Measurements from ENCODE around the gene SIPA1L3. TPM values are rescaled to one million over a fixed set of nuclear protein-coding genes. Genes with fewer than 3 reads are reported as not detected.

Gene SIPA1L3
- total RNA-seq, 6 experiments from 2014 or later: 9.1 to 20.4 (median 14.9) TPM

DNA sequence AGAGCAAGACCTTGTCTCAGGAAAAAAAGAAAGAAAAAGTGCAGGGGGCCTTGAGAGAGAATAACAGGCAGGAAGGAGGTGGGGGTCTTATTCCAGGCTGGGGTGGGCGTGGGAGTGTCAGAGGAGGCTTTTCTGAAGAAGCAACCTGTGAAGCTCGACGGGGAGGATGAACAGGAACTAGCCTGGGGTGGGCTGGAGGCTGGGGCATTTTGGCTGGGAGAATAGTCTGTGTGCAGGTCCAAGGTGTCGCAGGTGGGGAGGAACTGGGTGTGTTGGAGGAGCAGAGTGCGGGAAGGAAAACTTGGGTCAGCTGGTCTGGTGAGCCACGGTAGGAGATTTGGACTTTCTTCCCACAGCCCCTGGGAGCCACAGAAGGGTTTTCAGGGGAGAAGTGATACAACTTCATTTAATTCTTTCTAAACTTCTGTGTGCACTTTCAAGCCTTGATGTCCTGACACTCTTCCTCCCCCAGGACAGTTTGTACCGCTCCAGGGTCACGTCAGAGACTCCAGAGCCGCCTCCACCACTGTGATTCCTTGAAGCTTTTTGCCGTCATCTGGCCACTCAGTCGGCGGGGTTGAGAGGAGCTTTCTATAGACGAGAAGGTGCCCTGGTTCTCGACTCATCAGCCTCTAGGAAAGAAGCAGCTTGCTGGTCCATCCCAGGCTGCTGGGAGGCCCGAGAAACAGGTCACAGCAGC, 138.7 kb downstream of the SIPA1L3 start:
- Histone ChIP-seq H3K36me3 (no peaks in the 10 kb centered on the region), H3K27ac (no peak overlapping the region), H3K4me3 (no peak overlapping the region), H3K27me3 (no peaks in the 10 kb centered on the region), H3K9me3 (no peaks in the 10 kb centered on the region), H3K4me1 (no peaks in the 10 kb centered on the region)
- no peak for TF ChIP-seq CTCF (IDR thresholded peaks at IDR 0.05)
- TF ChIP-seq POLR2A (IDR thresholded peaks at IDR 0.05): no peak
- WGBS (ENCODE audit: insufficient coverage, low coverage, low lambda C conversion rate, missing lambda C conversion rate): 75% methylated on average over 4 of the region's 15 CpGs
- no peak for DNase-seq
- ATAC-seq: no peak
- intact Hi-C loops (cut with DNase I): no loop called here

DNA sequence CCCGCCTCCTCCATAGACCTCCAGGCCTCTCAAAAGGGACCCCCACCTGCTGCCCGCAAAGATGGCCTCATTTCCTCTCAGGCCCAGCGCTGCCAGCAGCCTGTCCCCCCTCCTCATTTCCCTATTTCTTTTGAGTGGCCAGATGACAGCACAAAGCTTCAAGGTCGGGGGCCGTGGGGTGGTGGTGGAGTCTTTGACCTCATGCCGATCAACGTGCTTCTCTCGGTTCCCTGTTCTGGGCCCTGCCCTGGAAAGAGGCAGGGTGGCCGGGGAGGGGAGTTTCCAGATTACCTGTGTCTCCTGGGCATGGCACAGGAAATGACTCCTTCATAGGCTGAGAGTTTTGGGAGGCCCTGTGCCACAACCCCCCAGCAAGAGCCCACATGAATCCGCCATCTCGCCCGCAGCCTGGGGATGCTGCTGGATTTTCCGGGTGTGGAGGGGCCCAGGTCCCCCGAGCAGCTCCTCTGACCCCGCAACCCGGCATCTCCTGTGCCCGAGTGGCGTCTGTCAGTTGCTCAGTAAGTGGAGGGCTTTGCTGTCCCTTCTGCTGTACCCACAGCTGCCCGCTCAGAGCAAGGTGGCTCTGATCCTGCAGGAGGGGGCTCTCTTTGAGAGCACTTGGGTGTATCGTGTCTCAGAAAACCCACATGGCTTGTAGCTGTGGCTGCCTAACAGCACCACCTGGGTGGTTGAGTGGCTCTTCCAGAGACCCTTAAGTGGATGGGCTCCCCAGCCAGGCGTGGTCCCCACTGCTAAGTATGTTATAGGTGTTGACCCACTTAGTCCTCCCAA, 139.4 kb downstream of the SIPA1L3 start:
- DNase-seq: no peak
- no peak for TF ChIP-seq POLR2A (IDR thresholded peaks at IDR 0.05)
- TF ChIP-seq CTCF (IDR thresholded peaks at IDR 0.05): no peak
- intact Hi-C loops (cut with DNase I): no loop called here
- Histone ChIP-seq H3K27ac (no peak overlapping the region), H3K9me3 (no peaks in the 10 kb centered on the region), H3K4me1 (no peaks in the 10 kb centered on the region), H3K27me3 (no peaks in the 10 kb centered on the region), H3K36me3 (no peaks in the 10 kb centered on the region), H3K4me3 (no peak overlapping the region)
- no peak for ATAC-seq
- no CpG with 5 or more reads among the region's 21 CpGs for WGBS (ENCODE audit: insufficient coverage, low coverage, low lambda C conversion rate, missing lambda C conversion rate)

DNA sequence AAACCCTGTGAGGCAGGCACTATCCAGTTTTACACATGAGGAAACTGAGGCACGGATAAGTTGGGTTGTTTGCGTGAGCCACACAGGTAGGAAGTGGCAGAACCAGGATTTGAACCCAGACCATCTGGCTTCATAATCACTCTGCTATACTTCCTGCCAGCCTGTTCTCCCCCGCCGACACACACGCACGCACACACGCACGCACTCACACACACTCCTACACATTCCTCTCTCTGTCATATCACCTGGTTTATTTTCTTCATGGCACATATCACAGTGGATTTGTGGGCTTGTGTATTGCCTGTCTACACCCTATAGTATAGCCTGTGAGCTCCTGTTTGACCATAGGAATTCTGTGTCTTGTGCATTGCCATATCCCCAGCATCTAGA, 140.0 kb downstream of the SIPA1L3 start:
- H3K27me3 ChIP-seq: no peaks in the 10 kb centered on the region
- ATAC-seq: no peak
- no peak for DNase-seq
- no peaks in the 10 kb centered on the region for H3K36me3 ChIP-seq
- WGBS (ENCODE audit: insufficient coverage, low coverage, low lambda C conversion rate, missing lambda C conversion rate): no CpG with 5 or more reads among the region's 8 CpGs
- intact Hi-C loops (cut with DNase I): no loop called here
- no peaks in the 10 kb centered on the region for H3K9me3 ChIP-seq
- no peak overlapping the region for H3K27ac ChIP-seq
- TF ChIP-seq CTCF (IDR thresholded peaks at IDR 0.05): no peak
- TF ChIP-seq POLR2A (IDR thresholded peaks at IDR 0.05): no peak
- H3K4me1 ChIP-seq: no peaks in the 10 kb centered on the region
- H3K4me3 ChIP-seq: no peak overlapping the region

GRCh38 chr19:38047641-38048040, 140.6 kb downstream of the SIPA1L3 start:
- Histone ChIP-seq H3K27ac (no peak overlapping the region), H3K4me1 (no peaks in the 10 kb centered on the region), H3K9me3 (no peaks in the 10 kb centered on the region), H3K4me3 (no peak overlapping the region), H3K36me3 (no peaks in the 10 kb centered on the region), H3K27me3 (no peaks in the 10 kb centered on the region)
- intact Hi-C loops (cut with DNase I): no loop called here
- ATAC-seq: no peak
- 78% methylated on average over 5 of the region's 15 CpGs for WGBS (ENCODE audit: insufficient coverage, low coverage, low lambda C conversion rate, missing lambda C conversion rate)
- TF ChIP-seq CTCF (IDR thresholded peaks at IDR 0.05): no peak
- DNase-seq: no peak
